Measurements from ENCODE around the gene KRT81.
"Not testable (repeated sequence)": the region's sequence is repeated elsewhere in the genome, so short reads cannot be mapped to it uniquely, and the experiment has no call there.

Gene KRT81

GRCh38 chr12:52317468-52318052, 26.2 kb upstream of the KRT81 start:
- DNase-seq (ENCODE audit: low spot score), result no peak

GRCh38 chr12:52316701-52317100, 25.4 kb upstream of the KRT81 start:
- no peak for DNase-seq (ENCODE audit: low spot score)

- no peak for DNase-seq (ENCODE audit: low spot score)
Observed at GRCh38 chr12:52316290-52316689, 25.0 kb upstream of the KRT81 start.

- peak; percentile 74 for DNase-seq (ENCODE audit: low spot score)
Observed at GRCh38 chr12:52315721-52316120, 24.4 kb upstream of the KRT81 start.

- no peak for DNase-seq (ENCODE audit: low spot score)
Observed at GRCh38 chr12:52314511-52314910, 23.2 kb upstream of the KRT81 start.

GRCh38 chr12:52313926-52314325, 22.6 kb upstream of the KRT81 start:
- no peak for DNase-seq (ENCODE audit: low spot score)

- no peak for DNase-seq (ENCODE audit: low spot score)
Observed at GRCh38 chr12:52313461-52313860, 22.1 kb upstream of the KRT81 start.

- DNase-seq (ENCODE audit: low spot score), result no peak
Observed at GRCh38 chr12:52312086-52312485, 20.8 kb upstream of the KRT81 start.

GRCh38 chr12:52311285-52311648, 19.9 kb upstream of the KRT81 start:
- no peak for DNase-seq (ENCODE audit: low spot score)

GRCh38 chr12:52310622-52311284, 19.4 kb upstream of the KRT81 start:
- no peak for DNase-seq (ENCODE audit: low spot score)

GRCh38 chr12:52308806-52309425, 17.6 kb upstream of the KRT81 start:
- no peak for DNase-seq (ENCODE audit: low spot score)

- DNase-seq (ENCODE audit: low spot score), result peak; percentile 68
Observed at GRCh38 chr12:52307836-52308805, 16.8 kb upstream of the KRT81 start.

GRCh38 chr12:52306731-52307130, 15.4 kb upstream of the KRT81 start:
- DNase-seq (ENCODE audit: low spot score), result no peak

GRCh38 chr12:52305921-52306705, 14.8 kb upstream of the KRT81 start:
- peak; percentile 51 for DNase-seq (ENCODE audit: low spot score)

- not testable (repeated sequence) for DNase-seq (ENCODE audit: low spot score)
Observed at GRCh38 chr12:52304941-52305411, 13.6 kb upstream of the KRT81 start.

- not testable (repeated sequence) for DNase-seq (ENCODE audit: low spot score)
Observed at GRCh38 chr12:52302242-52302914, 11.0 kb upstream of the KRT81 start.

GRCh38 chr12:52301721-52302120, 10.4 kb upstream of the KRT81 start:
- not testable (repeated sequence) for DNase-seq (ENCODE audit: low spot score)

- DNase-seq (ENCODE audit: low spot score), result no peak
Observed at GRCh38 chr12:52300796-52301691, 9.7 kb upstream of the KRT81 start.

- DNase-seq (ENCODE audit: low spot score), result no peak
Observed at GRCh38 chr12:52298677-52299190, 7.4 kb upstream of the KRT81 start.
